CD4-positive, alpha-beta T cell treated with Interleukin-17A for 4 hours (primary cell): ENCODE measurements around the gene KRTAP21-3.
"Not testable (repeated sequence)": the region's sequence is repeated elsewhere in the genome, so short reads cannot be mapped to it uniquely, and the experiment has no call there.

Experiments
- DNase-seq: peaks from one replicate; pipeline ENCODE4 v3.0.0-alpha.2; 2020; ENCODE audit warnings: mixed read lengths

The KRTAP21-3 gene

GRCh38 chr21:30718239-30718909 lies at the start of gene KRTAP21-3:
Gene KRTAP21-3, minus strand, starts transcription at chr21:30718777. Its CDS starts 18 bp downstream, at chr21:30718759.
- DNase-seq: no peak

- DNase-seq: no peak
These were observed 42.2 kb upstream of the KRTAP21-3 start for GRCh38 chr21:30760776-30761175.

GRCh38 chr21:30758306-30758705 lies 39.7 kb upstream of the KRTAP21-3 start:
- DNase-seq: no peak

GRCh38 chr21:30755328-30755727 lies 36.8 kb upstream of the KRTAP21-3 start, which contains the start of gene KRTAP21-1:
Gene KRTAP21-1, minus strand, starts transcription at chr21:30755428. Its CDS starts 50 bp downstream, at chr21:30755378.
- not testable (repeated sequence) for DNase-seq

- no peak for DNase-seq
These were observed 28.6 kb upstream of the KRTAP21-3 start, which contains the start of gene KRTAP21-2 for GRCh38 chr21:30747159-30747558. Gene KRTAP21-2, minus strand, starts transcription at chr21:30747259. Its CDS starts 57 bp downstream, at chr21:30747202.

- no peak for DNase-seq
These were observed 21.9 kb upstream of the KRTAP21-3 start for GRCh38 chr21:30740462-30740861.

- no peak for DNase-seq
These were observed 14.4 kb upstream of the KRTAP21-3 start for GRCh38 chr21:30733026-30733425.

- no peak for DNase-seq
These were observed 8.1 kb upstream of the KRTAP21-3 start for GRCh38 chr21:30726726-30727125.

- DNase-seq: no peak
These were observed 824 bp upstream of the KRTAP21-3 start for GRCh38 chr21:30719401-30719800.

GRCh38 chr21:30717105-30717504 lies 1.5 kb downstream of the KRTAP21-3 start:
- DNase-seq: no peak

- DNase-seq: no peak
These were observed 3.6 kb downstream of the KRTAP21-3 start for GRCh38 chr21:30714946-30715345.

GRCh38 chr21:30714456-30714855 lies 4.1 kb downstream of the KRTAP21-3 start:
- no peak for DNase-seq

- no peak for DNase-seq
These were observed 4.8 kb downstream of the KRTAP21-3 start for GRCh38 chr21:30713766-30714165.

- no peak for DNase-seq
These were observed 8.1 kb downstream of the KRTAP21-3 start for GRCh38 chr21:30710499-30710898.

- no peak for DNase-seq
These were observed 11.2 kb downstream of the KRTAP21-3 start for GRCh38 chr21:30707409-30707808.

GRCh38 chr21:30695956-30696355 lies 22.6 kb downstream of the KRTAP21-3 start:
- no peak for DNase-seq

GRCh38 chr21:30689822-30690221 lies 28.8 kb downstream of the KRTAP21-3 start:
- DNase-seq: no peak

- no peak for DNase-seq
These were observed 34.1 kb downstream of the KRTAP21-3 start for GRCh38 chr21:30684506-30684905.

- no peak for DNase-seq
These were observed 38.0 kb downstream of the KRTAP21-3 start for GRCh38 chr21:30680586-30680985.

- no peak for DNase-seq
These were observed 41.8 kb downstream of the KRTAP21-3 start for GRCh38 chr21:30676737-30677136.

GRCh38 chr21:30674312-30674711 lies 44.3 kb downstream of the KRTAP21-3 start:
- DNase-seq: no peak

GRCh38 chr21:30672985-30673650 lies 45.5 kb downstream of the KRTAP21-3 start:
- no peak for DNase-seq

- DNase-seq: no peak
These were observed 49.8 kb downstream of the KRTAP21-3 start for GRCh38 chr21:30668776-30669175.
